OCI-LY3 (cell line): ENCODE measurements around the gene PARP1.

ENCODE experiments used
- H2AFZ ChIP-seq: fragments of 200-600, 300-600 bp; shearing (Covaris generic); 2 replicates; pipeline ENCODE4 v1.6.0; 2014; ENCODE audit warnings: antibody characterized with exemption, low read depth, low read length
- H3K27ac ChIP-seq: fragments of 200-600, 300-600 bp; sonication (generic); 2 replicates; pipeline ENCODE4 v1.5.1; 2014; ENCODE audit warnings: mild to moderate bottlenecking, low read length, moderate library complexity, mixed read lengths
- H3K27me3 ChIP-seq: fragments of 200-600, 300-600 bp; sonication (generic); 2 replicates; pipeline ENCODE4 v1.6.1; 2014; ENCODE audit warnings: low read depth, low read length, mixed read lengths
- H3K36me3 ChIP-seq: fragments of 200-600, 300-600 bp; sonication (generic); replicated peaks from 2 replicates; pipeline ENCODE3; 2014; ENCODE audit warnings: low read depth, low read length, mixed read lengths
- H3K4me1 ChIP-seq: fragments of 300-600, 200-600 bp; sonication (generic); 2 replicates; pipeline ENCODE4 v1.6.1; 2014; ENCODE audit warnings: low read length, mixed read lengths
- H3K4me2 ChIP-seq: fragments of 200-600, 300-600 bp; sonication (generic); 2 replicates; pipeline ENCODE4 v1.6.1; 2014; ENCODE audit warnings: low read length, mixed read lengths
- H3K4me3 ChIP-seq: fragments of 300-600, 200-600 bp; sonication (generic); 2 replicates; pipeline ENCODE4 v1.5.1; 2014; ENCODE audit warnings: antibody characterized with exemption, mild to moderate bottlenecking, low read length, moderate library complexity
- H3K79me2 ChIP-seq: fragments of 300-600, 200-600 bp; shearing (Covaris generic); 2 replicates; pipeline ENCODE4 v1.6.1; 2014; ENCODE audit warnings: mild to moderate bottlenecking, low read length, mixed read lengths
- H3K9ac ChIP-seq: fragments of 300-600, 200-600 bp; shearing (Covaris generic); 2 replicates; pipeline ENCODE4 v1.6.0; 2014; ENCODE audit warnings: mild to moderate bottlenecking, low read length, moderate library complexity
- H3K9me3 ChIP-seq: fragments of 200-600, 300-600 bp; shearing (Covaris generic); 2 replicates; pipeline ENCODE4 v1.6.1; 2014; ENCODE audit warnings: low read length, mixed read lengths; ENCODE audit not compliant: insufficient read depth
- H4K20me1 ChIP-seq: fragments of 200-600, 300-600 bp; sonication (generic); 2 replicates; pipeline ENCODE4 v1.6.1; 2016; ENCODE audit warnings: low read length, mixed read lengths; ENCODE audit not compliant: insufficient read depth
- EZH2phosphoT487 ChIP-seq: fragments of 200-600 bp; shearing (Covaris generic); IDR thresholded peaks from 2 replicates; pipeline ENCODE4 v1.6.1; 2018; ENCODE audit warnings: antibody characterized with exemption, mixed run types, low read depth
- TF ChIP-seq, protein P1 (sequence below): fragments of 200-600, 300-600 bp; sonication (generic); IDR thresholded peaks from 2 replicates; pipeline ENCODE4 v1.5.1; 2014; ENCODE audit warnings: antibody characterized with exemption, low read length, low read depth

PARP1 gene

GRCh38 chr1:226397011-226397926 is 10.6 kb downstream of the PARP1 start:
- Histone ChIP-seq H2AFZ (no peak overlapping the region), H3K27ac (no peak overlapping the region), H3K36me3 (peaks cover 77% of the 10 kb centered on the region), H3K9me3 (no peaks in the 10 kb centered on the region), H3K9ac (no peak overlapping the region), H3K4me2 (no peak overlapping the region), H4K20me1 (peaks cover 40% of the 10 kb centered on the region), H3K4me1 (no peaks in the 10 kb centered on the region), H3K79me2 (peaks cover 96% of the 10 kb centered on the region), H3K27me3 (no peaks in the 10 kb centered on the region), H3K4me3 (no peak overlapping the region)
- TF ChIP-seq EZH2phosphoT487: no peak
- TF ChIP-seq, protein P1, sequence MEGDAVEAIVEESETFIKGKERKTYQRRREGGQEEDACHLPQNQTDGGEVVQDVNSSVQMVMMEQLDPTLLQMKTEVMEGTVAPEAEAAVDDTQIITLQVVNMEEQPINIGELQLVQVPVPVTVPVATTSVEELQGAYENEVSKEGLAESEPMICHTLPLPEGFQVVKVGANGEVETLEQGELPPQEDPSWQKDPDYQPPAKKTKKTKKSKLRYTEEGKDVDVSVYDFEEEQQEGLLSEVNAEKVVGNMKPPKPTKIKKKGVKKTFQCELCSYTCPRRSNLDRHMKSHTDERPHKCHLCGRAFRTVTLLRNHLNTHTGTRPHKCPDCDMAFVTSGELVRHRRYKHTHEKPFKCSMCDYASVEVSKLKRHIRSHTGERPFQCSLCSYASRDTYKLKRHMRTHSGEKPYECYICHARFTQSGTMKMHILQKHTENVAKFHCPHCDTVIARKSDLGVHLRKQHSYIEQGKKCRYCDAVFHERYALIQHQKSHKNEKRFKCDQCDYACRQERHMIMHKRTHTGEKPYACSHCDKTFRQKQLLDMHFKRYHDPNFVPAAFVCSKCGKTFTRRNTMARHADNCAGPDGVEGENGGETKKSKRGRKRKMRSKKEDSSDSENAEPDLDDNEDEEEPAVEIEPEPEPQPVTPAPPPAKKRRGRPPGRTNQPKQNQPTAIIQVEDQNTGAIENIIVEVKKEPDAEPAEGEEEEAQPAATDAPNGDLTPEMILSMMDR: no peak

- Histone ChIP-seq H4K20me1 (peaks cover 35% of the 10 kb centered on the region), H3K4me2 (no peak overlapping the region), H3K9ac (no peak overlapping the region), H3K4me3 (no peak overlapping the region), H3K79me2 (peaks cover 90% of the 10 kb centered on the region), H3K36me3 (peaks cover 75% of the 10 kb centered on the region), H3K27me3 (no peaks in the 10 kb centered on the region), H2AFZ (no peak overlapping the region), H3K4me1 (no peaks in the 10 kb centered on the region), H3K27ac (no peak overlapping the region), H3K9me3 (no peaks in the 10 kb centered on the region)
- TF ChIP-seq, protein P1: no peak
- TF ChIP-seq EZH2phosphoT487: no peak
Observed at GRCh38 chr1:226395753-226396152, 12.1 kb downstream of the PARP1 start.

- no peak overlapping the region for H3K9ac ChIP-seq
- H2AFZ ChIP-seq: no peak overlapping the region
- TF ChIP-seq EZH2phosphoT487: no peak
- TF ChIP-seq, protein P1: no peak
- no peak overlapping the region for H3K4me2 ChIP-seq
- peaks cover 77% of the 10 kb centered on the region for H3K36me3 ChIP-seq
- H3K79me2 ChIP-seq: peaks cover 77% of the 10 kb centered on the region
- no peaks in the 10 kb centered on the region for H3K27me3 ChIP-seq
- H3K27ac ChIP-seq: no peak overlapping the region
- no peak overlapping the region for H3K4me3 ChIP-seq
- H3K4me1 ChIP-seq: no peaks in the 10 kb centered on the region
- H4K20me1 ChIP-seq: peaks cover 23% of the 10 kb centered on the region
- no peaks in the 10 kb centered on the region for H3K9me3 ChIP-seq
Observed at GRCh38 chr1:226394462-226394861, 13.4 kb downstream of the PARP1 start.

DNA sequence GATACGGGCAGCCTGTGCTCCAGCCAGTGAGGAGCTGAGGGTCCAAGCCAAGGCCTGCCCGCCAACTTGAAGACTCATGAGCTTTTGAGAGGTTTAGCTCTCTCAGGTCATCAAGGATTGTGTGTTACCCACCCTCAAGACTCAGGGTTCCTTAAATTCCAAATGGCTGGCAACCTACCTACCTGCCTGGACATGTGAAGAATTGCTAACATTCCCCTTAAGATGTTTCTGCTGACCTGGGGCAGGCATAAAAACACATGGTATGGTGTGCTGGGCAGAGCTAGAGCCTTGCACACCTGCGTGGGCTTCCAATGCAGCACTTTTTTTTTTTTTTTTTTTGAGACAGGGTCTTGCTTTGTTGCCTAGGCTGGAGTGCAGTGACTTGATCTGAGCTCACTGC is 17.2 kb downstream of the PARP1 start:
- no peak overlapping the region for H3K9ac ChIP-seq
- H2AFZ ChIP-seq: no peak overlapping the region
- no peaks in the 10 kb centered on the region for H3K27me3 ChIP-seq
- no peaks in the 10 kb centered on the region for H3K9me3 ChIP-seq
- peaks cover 41% of the 10 kb centered on the region for H3K79me2 ChIP-seq
- TF ChIP-seq, protein P1: no peak
- no peak overlapping the region for H3K4me3 ChIP-seq
- H4K20me1 ChIP-seq: peaks cover 20% of the 10 kb centered on the region
- no peak overlapping the region for H3K4me2 ChIP-seq
- H3K4me1 ChIP-seq: no peaks in the 10 kb centered on the region
- H3K27ac ChIP-seq: no peak overlapping the region
- H3K36me3 ChIP-seq: peaks cover 84% of the 10 kb centered on the region
